GM12864 (cell line): ENCODE measurements around the gene CEP78.
A peak's percentile ranks its signal among the peaks of the same experiment; 100 is the strongest.

ENCODE experiments used
- DNase-seq: peaks from one replicate; pipeline ENCODE4 v3.0.0-alpha.2; 2011; ENCODE audit warnings: low read depth
- H3K4me3 ChIP-seq: 2 replicates; pipeline ENCODE4 v1.5.1; 2011; ENCODE audit warnings: mild to moderate bottlenecking, low read depth, low read length, control low read depth
- CTCF ChIP-seq: IDR thresholded peaks from 2 replicates; pipeline ENCODE4 v1.5.1; 2011; ENCODE audit warnings: low read depth, mild to moderate bottlenecking, moderate library complexity, low read length, control low read depth, inconsistent platforms; ENCODE audit errors: missing control alignments

Gene CEP78

DNA sequence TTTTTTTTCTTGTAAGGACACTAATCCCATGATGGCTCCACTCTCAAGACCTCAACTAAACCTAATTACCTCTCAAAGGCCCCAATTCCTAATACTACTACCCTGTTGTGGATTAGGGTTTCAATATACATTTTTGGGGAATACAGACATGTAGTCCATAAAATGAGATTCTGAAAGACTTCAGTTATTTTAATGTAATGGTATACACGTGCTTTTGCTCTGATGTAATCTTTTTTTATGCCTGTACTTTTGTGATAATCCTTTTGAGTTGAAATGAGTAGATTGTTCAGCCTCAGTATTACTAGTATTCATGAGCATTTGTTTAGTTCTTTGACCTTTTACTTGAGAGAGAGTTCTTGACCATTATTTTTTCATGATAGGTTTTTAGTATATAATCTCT lies 9.5 kb downstream of the CEP78 start:
- no peak for DNase-seq
- no peak overlapping the region for H3K4me3 ChIP-seq
- TF ChIP-seq CTCF, result no peak

DNA sequence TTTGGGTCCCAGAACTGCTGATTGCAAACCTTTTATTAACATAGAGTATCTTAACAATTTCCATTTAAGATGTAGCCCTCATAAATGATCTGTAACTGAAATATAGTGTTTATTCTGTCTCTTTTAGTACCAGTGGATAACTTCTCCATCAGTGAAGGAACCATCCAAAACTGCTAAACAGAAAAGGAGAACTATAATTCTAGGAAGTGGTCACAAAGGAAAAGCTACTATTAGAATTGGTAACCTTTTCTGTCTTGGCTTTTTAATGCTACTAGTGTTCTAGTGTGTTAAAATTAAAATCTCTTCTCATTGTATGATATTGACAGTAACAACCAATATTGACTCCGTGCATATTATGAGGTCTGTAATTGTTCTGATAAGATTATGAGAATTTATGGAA lies 12.8 kb downstream of the CEP78 start:
- TF ChIP-seq CTCF, result no peak
- DNase-seq, result no peak

GRCh38 chr9:78249542-78249941 lies 13.7 kb downstream of the CEP78 start:
- no peak overlapping the region for H3K4me3 ChIP-seq
- no peak for DNase-seq
- no peak for TF ChIP-seq CTCF

More for the DNA sequence above, 12.8 kb downstream of the CEP78 start:
- no peak overlapping the region for H3K4me3 ChIP-seq

- TF ChIP-seq CTCF, result no peak
- H3K4me3 ChIP-seq, result no peak overlapping the region
- no peak for DNase-seq
These were observed 16.7 kb downstream of the CEP78 start for GRCh38 chr9:78252616-78253015.

DNA sequence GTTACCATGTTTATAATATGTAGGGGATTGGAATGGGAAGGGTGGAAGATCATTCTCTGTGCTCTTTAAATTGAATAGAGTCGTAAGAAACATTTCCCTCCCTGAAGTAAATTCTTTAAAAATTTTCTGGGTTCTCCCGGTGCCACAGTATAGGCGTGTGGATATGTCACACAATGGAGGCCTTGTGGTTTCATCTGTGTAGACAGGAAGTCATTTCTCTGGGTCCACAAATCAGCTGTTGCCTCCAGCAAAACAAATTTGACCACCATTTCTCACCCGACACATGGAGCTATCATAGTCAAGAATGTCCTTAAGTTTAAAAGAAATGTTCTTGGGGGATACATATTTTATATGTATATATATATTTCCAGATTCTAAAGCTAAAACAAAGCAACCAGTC lies 17.4 kb downstream of the CEP78 start:
- TF ChIP-seq CTCF, result no peak
- no peak overlapping the region for H3K4me3 ChIP-seq
- no peak for DNase-seq

DNA sequence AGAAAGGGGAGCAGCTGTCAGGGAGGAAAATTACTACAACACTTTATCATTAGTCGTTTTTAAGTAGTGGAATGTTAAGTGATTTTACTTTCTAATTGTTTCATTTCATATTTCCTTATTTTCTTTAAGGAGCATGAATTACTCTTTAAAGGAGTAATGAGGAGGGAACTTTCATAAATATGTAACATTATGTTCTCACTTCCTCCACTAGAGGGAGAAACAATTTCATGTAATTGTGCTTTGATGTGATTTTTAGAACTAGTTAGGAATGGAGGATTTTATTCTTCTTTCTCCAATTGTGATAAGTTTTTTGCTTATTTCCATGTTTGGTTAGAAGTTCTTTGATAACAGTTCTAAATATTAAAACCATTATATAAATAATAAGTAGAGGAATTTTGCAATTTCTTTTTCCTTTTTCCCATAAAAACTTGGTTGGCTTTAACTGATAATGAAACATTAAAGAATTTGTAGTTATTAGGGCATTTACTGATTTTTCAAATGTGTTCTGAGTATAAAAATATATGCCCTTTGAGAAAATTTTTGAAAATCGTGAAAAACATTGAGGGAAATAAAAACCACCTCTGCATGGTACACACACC lies 25.6 kb downstream of the CEP78 start:
- peak; percentile 40 for TF ChIP-seq CTCF
- DNase-seq, result peak; percentile 3
- no peak overlapping the region for H3K4me3 ChIP-seq

DNA sequence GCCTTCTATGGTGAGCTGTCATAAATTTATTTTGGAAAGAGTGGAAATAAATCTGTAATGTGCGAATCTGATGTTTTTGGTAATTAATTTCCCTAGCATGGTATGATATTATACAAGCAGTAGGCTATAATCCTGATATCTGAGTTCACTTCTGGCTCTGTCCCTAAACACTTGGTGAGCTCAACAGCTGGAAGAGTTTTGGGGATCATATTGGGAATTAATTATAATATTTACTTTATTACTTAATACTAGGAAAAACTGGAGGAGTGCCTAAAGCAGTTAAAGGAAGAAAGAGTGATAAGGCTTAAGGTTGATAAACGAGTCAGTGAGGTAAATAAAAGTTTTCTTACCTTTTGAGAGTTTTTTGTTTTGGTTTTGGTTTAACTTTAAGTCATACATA lies 26.8 kb downstream of the CEP78 start:
- DNase-seq, result no peak
- TF ChIP-seq CTCF, result no peak
- no peak overlapping the region for H3K4me3 ChIP-seq
